Astrocyte (in vitro differentiated cells and primary cell): ENCODE measurements around the gene CDC25B. TPM values are rescaled to one million over a fixed set of nuclear protein-coding genes. Genes with fewer than 3 reads are reported as not detected.

Experiments used
- DNase-seq: peaks from one replicate; pipeline ENCODE4 v3.0.0-alpha.2; 2010; ENCODE audit warnings: low read depth
- FAIRE-seq: peaks from 2 replicates; lab custom pipeline; 2011; peaks lifted over from hg19 to GRCh38; lab: Jason Lieb, UNC
- H2AFZ ChIP-seq: 2 replicates; pipeline ENCODE4 v1.6.0; 2012; ENCODE audit warnings: low read depth, low read length, inconsistent platforms
- H3K27ac ChIP-seq: 2 replicates; pipeline ENCODE4 v1.5.1; 2011; ENCODE audit warnings: low read depth, low read length, inconsistent platforms
- H3K27me3 ChIP-seq: 2 replicates; pipeline ENCODE4 v1.6.0; 2011; ENCODE audit warnings: low read length, inconsistent platforms; ENCODE audit not compliant: insufficient read depth
- H3K36me3 ChIP-seq: 2 replicates; pipeline ENCODE4 v1.5.1; 2011; ENCODE audit warnings: low read length, inconsistent platforms; ENCODE audit not compliant: insufficient read depth
- H3K4me1 ChIP-seq: 2 replicates; pipeline ENCODE4 v1.5.1; 2011; ENCODE audit warnings: low read length, inconsistent platforms; ENCODE audit not compliant: insufficient read depth
- H3K4me2 ChIP-seq: 2 replicates; pipeline ENCODE4 v1.6.0; 2012; ENCODE audit warnings: low read length, inconsistent platforms
- H3K4me3 ChIP-seq: 2 replicates; pipeline ENCODE4 v1.5.1; 2011; ENCODE audit warnings: low read depth, mild to moderate bottlenecking, low read length, inconsistent platforms; ENCODE audit not compliant: insufficient read depth
- H3K79me2 ChIP-seq: 2 replicates; pipeline ENCODE4 v1.6.0; 2012; ENCODE audit warnings: mild to moderate bottlenecking, low read length, inconsistent platforms; ENCODE audit not compliant: insufficient read depth
- H3K9ac ChIP-seq: 2 replicates; pipeline ENCODE4 v1.6.0; 2012; ENCODE audit warnings: mild to moderate bottlenecking, low read length, inconsistent platforms
- H3K9me3 ChIP-seq: 2 replicates; pipeline ENCODE4 v1.5.1; 2012; ENCODE audit warnings: low read depth, mild to moderate bottlenecking, low read length, inconsistent platforms; ENCODE audit not compliant: insufficient read depth
- H4K20me1 ChIP-seq: 2 replicates; pipeline ENCODE4 v1.6.0; 2012; ENCODE audit warnings: low read length, inconsistent platforms; ENCODE audit not compliant: insufficient read depth
- H3K27ac Mint-ChIP-seq: one replicate; pipeline ENCODE4 v1.8.0; 2021; ENCODE audit warnings: mild to moderate bottlenecking, mixed read lengths; ENCODE audit not compliant: unreplicated experiment
- H3K27me3 Mint-ChIP-seq: one replicate; pipeline ENCODE4 v1.8.0; 2021; ENCODE audit warnings: low read depth, mixed read lengths; ENCODE audit not compliant: unreplicated experiment
- H3K36me3 Mint-ChIP-seq: one replicate; pipeline ENCODE4 v1.8.0; 2021; ENCODE audit warnings: low read depth, mixed read lengths; ENCODE audit not compliant: unreplicated experiment
- H3K4me1 Mint-ChIP-seq: one replicate; pipeline ENCODE4 v1.8.0; 2021; ENCODE audit warnings: low read depth, mixed read lengths; ENCODE audit not compliant: unreplicated experiment
- H3K4me3 Mint-ChIP-seq: one replicate; pipeline ENCODE4 v1.8.0; 2021; ENCODE audit warnings: mild to moderate bottlenecking, moderate library complexity, mixed read lengths; ENCODE audit not compliant: unreplicated experiment
- H3K9me3 Mint-ChIP-seq: one replicate; pipeline ENCODE4 v1.8.0; 2021; ENCODE audit warnings: mild to moderate bottlenecking, mixed read lengths; ENCODE audit not compliant: unreplicated experiment
- EZH2 ChIP-seq: IDR thresholded peaks from 2 replicates; pipeline ENCODE4 v1.6.1; 2012; ENCODE audit warnings: mild to moderate bottlenecking, low read length, inconsistent platforms; ENCODE audit not compliant: insufficient read depth
- total RNA-seq: library from RNA; stranded (reverse); gene quantifications from 2 replicates; pipeline ENCODE4 v1.2.1, GENCODE V29; 2021
- TF ChIP-seq, protein P1 (sequence below): IDR thresholded peaks from 2 replicates; pipeline ENCODE4 v1.5.1; 2011; ENCODE audit warnings: low read depth, mild to moderate bottlenecking, inconsistent platforms, low read length, moderate library complexity; ENCODE audit not compliant: insufficient read depth

The CDC25B gene
- total RNA-seq, 1 donor from 2014 or later = 8.5 TPM

DNA sequence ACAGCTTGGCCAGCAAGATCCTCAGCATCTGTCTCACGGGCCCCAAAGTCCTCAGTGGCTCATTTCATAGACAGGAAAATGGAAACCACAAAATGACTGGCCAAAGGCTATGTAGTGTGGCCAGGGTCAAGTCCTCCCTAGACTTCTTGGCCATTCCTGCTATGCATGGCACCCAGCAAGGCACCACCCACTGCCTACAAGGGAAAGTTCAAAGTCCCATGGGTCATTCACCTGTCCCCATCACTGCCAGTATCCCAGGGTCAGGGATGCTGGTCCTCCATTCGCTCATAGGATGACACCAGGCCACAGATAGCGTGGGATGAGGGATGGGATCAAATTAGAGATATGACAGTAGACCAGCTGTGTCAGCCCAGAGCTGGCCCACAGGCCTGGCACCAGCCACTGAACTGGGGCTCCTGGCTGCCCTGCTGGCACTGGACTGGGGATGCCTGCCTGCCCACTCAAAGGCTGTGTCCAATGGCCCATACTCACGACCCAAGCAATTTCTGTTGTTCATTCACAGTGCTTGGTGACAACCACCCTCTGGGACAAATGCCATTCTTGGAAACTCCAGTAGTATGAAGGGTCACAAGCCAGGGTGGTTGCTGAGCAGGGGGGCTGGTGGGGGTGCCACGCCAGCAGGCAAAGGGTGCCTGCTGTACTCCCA is 40.2 kb upstream of the CDC25B start:
- H3K9me3 Mint-ChIP-seq = peaks cover 3% of the 10 kb centered on the region
- Histone ChIP-seq H2AFZ (no peak overlapping the region), H3K4me2 (no peak overlapping the region), H4K20me1 (peaks cover 17% of the 10 kb centered on the region), H3K4me1 (peaks cover 2% of the 10 kb centered on the region), H3K27ac (no peak overlapping the region), H3K9ac (no peak overlapping the region), H3K27me3 (peaks cover 5% of the 10 kb centered on the region), H3K36me3 (no peaks in the 10 kb centered on the region), H3K9me3 (no peaks in the 10 kb centered on the region), H3K79me2 (peaks cover 9% of the 10 kb centered on the region), H3K4me3 (no peak overlapping the region)
- DNase-seq (no peak), FAIRE-seq (no peak)
- H3K27ac Mint-ChIP-seq = no peak overlapping the region
- no peaks in the 10 kb centered on the region for H3K4me1 Mint-ChIP-seq
- peaks cover 11% of the 10 kb centered on the region for H3K27me3 Mint-ChIP-seq
- H3K36me3 Mint-ChIP-seq = peaks cover 11% of the 10 kb centered on the region
- no peak for TF ChIP-seq EZH2
- TF ChIP-seq, protein P1, sequence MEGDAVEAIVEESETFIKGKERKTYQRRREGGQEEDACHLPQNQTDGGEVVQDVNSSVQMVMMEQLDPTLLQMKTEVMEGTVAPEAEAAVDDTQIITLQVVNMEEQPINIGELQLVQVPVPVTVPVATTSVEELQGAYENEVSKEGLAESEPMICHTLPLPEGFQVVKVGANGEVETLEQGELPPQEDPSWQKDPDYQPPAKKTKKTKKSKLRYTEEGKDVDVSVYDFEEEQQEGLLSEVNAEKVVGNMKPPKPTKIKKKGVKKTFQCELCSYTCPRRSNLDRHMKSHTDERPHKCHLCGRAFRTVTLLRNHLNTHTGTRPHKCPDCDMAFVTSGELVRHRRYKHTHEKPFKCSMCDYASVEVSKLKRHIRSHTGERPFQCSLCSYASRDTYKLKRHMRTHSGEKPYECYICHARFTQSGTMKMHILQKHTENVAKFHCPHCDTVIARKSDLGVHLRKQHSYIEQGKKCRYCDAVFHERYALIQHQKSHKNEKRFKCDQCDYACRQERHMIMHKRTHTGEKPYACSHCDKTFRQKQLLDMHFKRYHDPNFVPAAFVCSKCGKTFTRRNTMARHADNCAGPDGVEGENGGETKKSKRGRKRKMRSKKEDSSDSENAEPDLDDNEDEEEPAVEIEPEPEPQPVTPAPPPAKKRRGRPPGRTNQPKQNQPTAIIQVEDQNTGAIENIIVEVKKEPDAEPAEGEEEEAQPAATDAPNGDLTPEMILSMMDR = no peak
- no peak overlapping the region for H3K4me3 Mint-ChIP-seq

DNA sequence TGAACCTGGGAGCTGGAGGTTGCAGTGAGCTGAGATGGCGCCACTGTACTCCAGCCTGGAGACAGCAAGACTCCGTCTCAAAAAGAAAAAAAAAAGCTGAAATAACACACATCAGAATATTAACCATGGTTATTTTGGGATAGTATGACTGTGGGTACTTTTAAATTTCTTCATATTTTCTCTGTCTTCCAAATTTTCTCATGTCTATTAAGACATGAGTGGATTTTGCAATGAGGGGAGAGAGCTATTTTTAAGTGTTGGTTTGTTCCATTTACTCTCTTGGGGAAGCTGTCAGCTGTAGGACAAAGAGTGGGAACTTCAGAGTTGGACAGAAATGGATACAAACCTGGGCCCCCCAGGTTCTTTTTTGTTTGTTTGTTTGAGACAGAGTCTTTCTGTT is 38.8 kb upstream of the CDC25B start:
- Histone ChIP-seq H3K27me3 (no peaks in the 10 kb centered on the region), H3K4me1 (no peaks in the 10 kb centered on the region), H4K20me1 (peaks cover 14% of the 10 kb centered on the region), H2AFZ (no peak overlapping the region), H3K4me2 (no peak overlapping the region), H3K4me3 (no peak overlapping the region), H3K9me3 (no peaks in the 10 kb centered on the region), H3K79me2 (peaks cover 11% of the 10 kb centered on the region), H3K9ac (no peak overlapping the region), H3K36me3 (peaks cover 3% of the 10 kb centered on the region), H3K27ac (no peak overlapping the region)
- FAIRE-seq (no peak), DNase-seq (no peak)
- Mint-ChIP-seq H3K9me3 (peaks cover 2% of the 10 kb centered on the region), H3K27ac (no peak overlapping the region), H3K4me1 (no peaks in the 10 kb centered on the region), H3K27me3 (peaks cover 6% of the 10 kb centered on the region), H3K4me3 (no peak overlapping the region), H3K36me3 (peaks cover 11% of the 10 kb centered on the region)
- TF ChIP-seq EZH2 = no peak
- TF ChIP-seq, protein P1 = no peak

DNA sequence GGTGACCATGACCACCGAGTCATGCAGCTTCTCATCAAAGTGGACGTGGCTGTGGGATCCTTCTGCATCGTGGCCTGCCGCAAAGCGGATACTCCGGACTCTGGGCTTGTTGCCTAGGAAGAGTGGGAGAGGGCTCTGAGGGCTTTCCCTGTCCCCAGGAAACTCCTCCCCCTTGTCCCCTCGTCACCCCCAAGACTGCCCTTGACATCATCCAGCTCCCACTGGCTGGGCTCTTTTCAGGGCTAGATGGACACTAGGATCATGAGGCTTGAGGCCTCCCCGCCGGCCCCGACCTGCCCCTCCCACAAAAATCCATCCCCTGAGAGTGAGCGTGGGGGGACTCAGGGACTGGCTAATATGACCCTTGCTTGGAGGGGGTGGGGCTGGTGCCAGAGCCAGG is 37.5 kb upstream of the CDC25B start:
- TF ChIP-seq, protein P1 = no peak
- TF ChIP-seq EZH2 = no peak
- H3K27me3 Mint-ChIP-seq = no peaks in the 10 kb centered on the region
- H3K27ac Mint-ChIP-seq = no peak overlapping the region
- peaks cover 13% of the 10 kb centered on the region for H3K79me2 ChIP-seq
- H3K9me3 Mint-ChIP-seq = no peaks in the 10 kb centered on the region
- no peak overlapping the region for H3K4me2 ChIP-seq
- no peaks in the 10 kb centered on the region for H3K4me1 ChIP-seq
- no peaks in the 10 kb centered on the region for H3K27me3 ChIP-seq
- H3K36me3 Mint-ChIP-seq = peaks cover 9% of the 10 kb centered on the region
- no peaks in the 10 kb centered on the region for H3K4me1 Mint-ChIP-seq
- H3K27ac ChIP-seq = no peak overlapping the region
- no peak overlapping the region for H3K4me3 ChIP-seq
- no peak overlapping the region for H2AFZ ChIP-seq
- no peaks in the 10 kb centered on the region for H3K9me3 ChIP-seq
- H4K20me1 ChIP-seq = peaks cover 5% of the 10 kb centered on the region
- no peak for DNase-seq
- peaks cover 3% of the 10 kb centered on the region for H3K36me3 ChIP-seq
- H3K9ac ChIP-seq = no peak overlapping the region
- no peak for FAIRE-seq
- H3K4me3 Mint-ChIP-seq = no peak overlapping the region
